Endothelial cell of coronary artery (primary cell): ENCODE data around the gene PLVAP. TPM values are rescaled to one million over a fixed set of nuclear protein-coding genes. Genes with fewer than 3 reads are reported as not detected.

Experiments
- total RNA-seq: library from RNA; depleted of rRNA; stranded (reverse); fragments of >200 nt; gene quantifications from 2 replicates; pipeline ENCODE4 v1.2.3, GENCODE V29; 2014

PLVAP gene, protein sequence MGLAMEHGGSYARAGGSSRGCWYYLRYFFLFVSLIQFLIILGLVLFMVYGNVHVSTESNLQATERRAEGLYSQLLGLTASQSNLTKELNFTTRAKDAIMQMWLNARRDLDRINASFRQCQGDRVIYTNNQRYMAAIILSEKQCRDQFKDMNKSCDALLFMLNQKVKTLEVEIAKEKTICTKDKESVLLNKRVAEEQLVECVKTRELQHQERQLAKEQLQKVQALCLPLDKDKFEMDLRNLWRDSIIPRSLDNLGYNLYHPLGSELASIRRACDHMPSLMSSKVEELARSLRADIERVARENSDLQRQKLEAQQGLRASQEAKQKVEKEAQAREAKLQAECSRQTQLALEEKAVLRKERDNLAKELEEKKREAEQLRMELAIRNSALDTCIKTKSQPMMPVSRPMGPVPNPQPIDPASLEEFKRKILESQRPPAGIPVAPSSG
- 0.75 and 2.2 TPM in 2 replicates for total RNA-seq

GRCh38 chr19:17376935-17377600 lies at the start of gene PLVAP:
Gene PLVAP, minus strand, starts transcription at chr19:17377342. Its CDS starts 54 bp downstream, at chr19:17377288.

DNA sequence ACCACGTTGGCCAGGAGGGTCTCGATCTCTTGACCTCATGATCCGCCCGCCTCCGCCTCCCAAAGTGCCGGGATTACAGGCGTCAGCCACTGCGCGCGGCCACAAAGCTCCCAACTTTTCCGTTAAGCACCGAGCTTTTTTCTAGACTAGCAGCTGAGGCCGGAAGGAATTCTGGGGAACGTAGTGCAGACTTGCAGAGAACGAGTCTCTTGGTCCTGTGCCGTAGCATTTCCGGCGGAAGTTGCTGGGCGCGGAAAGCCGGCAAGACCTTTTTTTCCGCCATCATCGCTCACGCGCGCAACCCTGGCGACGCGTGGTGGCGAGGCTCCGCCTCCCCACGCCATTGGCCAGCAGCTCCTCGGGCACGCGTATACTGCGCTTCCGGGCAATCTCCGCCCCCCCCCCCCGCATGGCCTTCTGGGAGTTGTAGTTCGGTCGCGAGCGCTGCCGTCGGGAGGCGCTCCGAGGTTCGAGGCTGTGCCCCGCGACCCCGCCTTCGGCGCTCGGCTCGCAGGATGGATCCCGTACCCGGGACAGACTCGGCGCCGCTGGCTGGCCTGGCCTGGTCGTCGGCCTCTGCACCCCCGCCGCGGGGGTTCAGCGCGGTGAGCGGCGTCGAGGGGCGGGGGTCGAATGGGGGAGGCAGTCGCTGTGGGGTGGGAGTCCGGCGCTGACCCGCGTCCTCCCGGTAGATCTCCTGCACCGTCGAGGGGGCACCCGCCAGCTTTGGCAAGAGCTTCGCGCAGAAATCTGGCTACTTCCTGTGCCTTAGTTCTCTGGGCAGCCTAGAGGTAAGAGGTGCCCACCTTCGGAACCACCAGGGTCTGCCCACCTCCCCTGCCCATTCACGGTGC lies 42.7 kb upstream of the PLVAP start, which contains the start of gene MVB12A:
Gene MVB12A (plus strand): TSS at position 427 of the 854 bp plus-strand sequence. CDS start 89 bp downstream, at position 516.

GRCh38 chr19:17405250-17406045 lies 28.3 kb upstream of the PLVAP start, which contains the start of gene BST2:
Gene BST2, minus strand, starts transcription at chr19:17405630. Its CDS starts 55 bp downstream, at chr19:17405575.

GRCh38 chr19:17393914-17394313 lies 16.8 kb upstream of the PLVAP start, which contains the start of gene CCDC194:
Gene CCDC194, minus strand, starts transcription at chr19:17394196. Its CDS starts 38 bp downstream, at chr19:17394158.

GRCh38 chr19:17336872-17337674 lies 40.1 kb downstream of the PLVAP start, which contains the start of gene GTPBP3:
Gene GTPBP3, plus strand, starts transcription at chr19:17337553. Its CDS starts 59 bp downstream, at chr19:17337612.

DNA sequence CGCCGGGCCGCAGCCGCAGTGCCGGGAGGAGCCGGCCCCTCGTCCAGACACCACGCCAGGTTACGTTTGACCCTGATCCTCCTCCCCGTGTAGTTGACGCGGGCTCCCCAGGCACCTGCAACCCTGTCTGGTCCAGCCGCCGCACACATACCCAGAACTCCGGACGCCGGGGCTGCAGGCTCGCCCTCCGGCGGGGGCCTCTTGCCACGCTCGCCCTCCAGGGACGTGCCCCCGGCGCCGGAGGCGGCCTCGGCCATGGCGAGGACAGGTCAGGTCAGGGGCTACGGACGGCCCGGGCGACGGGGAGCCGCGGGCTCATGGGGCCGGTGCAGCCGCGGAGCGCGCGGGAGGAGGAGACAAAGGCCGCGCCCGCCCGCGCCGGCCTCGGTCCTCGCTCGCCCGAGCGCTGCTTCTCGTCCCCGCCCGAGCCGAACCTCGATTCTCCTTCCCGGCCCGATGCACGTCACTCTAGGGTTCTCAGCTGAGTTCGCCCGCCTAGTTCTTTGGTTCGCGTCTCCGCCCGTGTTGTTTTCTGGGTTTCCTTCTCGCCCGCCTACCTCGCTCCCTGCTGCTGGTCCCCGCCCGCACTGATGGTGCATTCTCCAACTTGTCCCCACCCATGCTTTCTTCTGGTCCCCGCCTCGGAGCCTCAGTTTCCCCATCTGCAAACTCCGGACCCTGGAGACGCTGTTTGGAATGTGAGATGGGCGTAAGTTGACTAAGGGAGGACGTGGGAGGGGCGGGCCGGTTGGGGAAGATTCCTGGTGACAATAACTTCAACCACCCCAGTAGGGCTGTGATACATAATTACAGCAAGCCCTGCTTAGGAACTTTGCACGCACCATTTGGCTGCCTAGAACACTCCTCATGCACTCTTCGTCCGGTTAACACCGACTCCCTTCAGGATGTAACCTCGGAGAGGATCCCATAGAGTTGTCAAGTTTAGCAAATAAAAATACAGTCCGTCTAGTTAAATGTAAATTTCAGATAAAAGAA lies 42.4 kb downstream of the PLVAP start, which contains the start of gene ANO8:
Gene ANO8 (minus strand): TSS at position 442 of the 996 bp plus-strand sequence. CDS start 185 bp downstream, at position 257.

GRCh38 chr19:17309198-17309964 lies 67.8 kb downstream of the PLVAP start, which contains the start of gene DDA1:
Gene DDA1, plus strand, starts transcription at chr19:17309563. Its CDS starts 92 bp downstream, at chr19:17309655.

DNA sequence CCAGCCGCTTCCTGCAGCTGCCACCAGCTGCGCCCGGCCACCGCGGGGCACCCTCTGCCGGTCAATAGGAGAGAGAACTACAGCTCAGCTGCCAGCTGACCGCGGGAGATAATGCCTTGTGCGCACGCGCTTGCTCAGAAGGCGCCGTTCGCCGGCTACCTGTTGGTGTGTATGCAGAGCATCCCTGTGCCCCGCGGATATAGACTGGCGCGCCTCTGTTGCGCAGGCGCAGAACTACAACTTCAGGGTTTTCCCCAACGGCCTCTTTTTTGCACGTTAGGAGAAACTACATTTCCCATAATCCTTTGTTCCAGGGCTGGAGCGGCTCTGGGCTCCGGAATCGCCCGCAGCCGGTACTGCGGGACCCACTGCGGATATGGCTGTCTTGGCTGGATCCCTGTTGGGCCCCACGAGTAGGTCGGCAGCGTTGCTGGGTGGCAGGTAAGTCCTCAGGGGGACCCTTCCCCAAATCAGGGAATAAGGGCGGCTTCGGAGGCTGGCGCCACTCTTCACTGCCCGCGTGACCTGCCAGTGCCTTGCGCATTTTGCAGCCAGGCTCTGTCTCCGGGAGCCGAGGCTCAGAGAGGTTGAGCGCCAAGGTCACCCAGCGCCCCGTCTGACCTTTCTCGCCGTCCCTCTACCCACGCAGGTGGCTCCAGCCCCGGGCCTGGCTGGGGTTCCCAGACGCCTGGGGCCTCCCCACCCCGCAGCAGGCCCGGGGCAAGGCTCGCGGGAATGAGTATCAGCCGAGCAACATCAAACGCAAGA lies 71.4 kb downstream of the PLVAP start, which contains the start of gene MRPL34:
Gene MRPL34 (plus strand): TSS at position 356 of the 768 bp plus-strand sequence. CDS start 21 bp downstream, at position 377.

GRCh38 chr19:17303167-17303939 lies 73.8 kb downstream of the PLVAP start, which contains the start of gene ABHD8:
Gene ABHD8, minus strand, starts transcription at chr19:17303425. Its CDS starts 1,809 bp downstream, at chr19:17301616.

Other genes starting within 250 kb of the PLVAP start
- 19.0 and 25.4 TPM in 2 replicates for gene USE1, start 162.0 kb downstream of the PLVAP start, total RNA-seq
- 1.8 and 3.2 TPM in 2 replicates for gene OCEL1, start 151.1 kb downstream of the PLVAP start, total RNA-seq
- gene NR2F6, start 131.4 kb downstream of the PLVAP start, total RNA-seq = 31.5 and 46.8 TPM in 2 replicates
- 11.4 and 12.0 TPM in 2 replicates for gene USHBP1, start 112.6 kb downstream of the PLVAP start, total RNA-seq
- gene BABAM1, start 109.9 kb downstream of the PLVAP start, total RNA-seq = 113 and 123 TPM in 2 replicates
- 0.81 and 1.3 TPM in 2 replicates for gene ANKLE1, start 95.4 kb downstream of the PLVAP start, total RNA-seq
- 6.3 and 7.2 TPM in 2 replicates for gene ABHD8, start 73.9 kb downstream of the PLVAP start, total RNA-seq
- 27.8 and 39.0 TPM in 2 replicates for gene MRPL34, start 71.5 kb downstream of the PLVAP start, total RNA-seq
- 25.6 and 30.5 TPM in 2 replicates for gene DDA1, start 67.8 kb downstream of the PLVAP start, total RNA-seq
- gene ANO8, start 42.5 kb downstream of the PLVAP start, total RNA-seq = 2.4 and 4.0 TPM in 2 replicates
- 9.7 and 12.7 TPM in 2 replicates for gene GTPBP3, start 39.8 kb downstream of the PLVAP start, total RNA-seq
- 0.09 and 0.28 TPM in 2 replicates for gene CCDC194, start 16.9 kb upstream of the PLVAP start, total RNA-seq
- 107 and 110 TPM in 2 replicates for gene BST2, start 28.3 kb upstream of the PLVAP start, total RNA-seq
- gene MVB12A, start 42.7 kb upstream of the PLVAP start, total RNA-seq = 31.3 and 31.4 TPM in 2 replicates
- under 0.01 and 0.09 TPM in 2 replicates for gene TMEM221, start 71.3 kb upstream of the PLVAP start, total RNA-seq
- gene NXNL1, start 83.6 kb upstream of the PLVAP start, total RNA-seq = not detected in 2 replicates
- gene SLC27A1, start 93.2 kb upstream of the PLVAP start, total RNA-seq = 12.4 and 16.7 TPM in 2 replicates
- gene PGLS, start 134.3 kb upstream of the PLVAP start, total RNA-seq = 44.8 and 53.8 TPM in 2 replicates
- gene COLGALT1, start 178.3 kb upstream of the PLVAP start, total RNA-seq = 97.3 and 120 TPM in 2 replicates